Mesothelial cell of epicardium (in vitro differentiated cells): ENCODE measurements around the gene IL17RB. TPM values are rescaled to one million over a fixed set of nuclear protein-coding genes. Genes with fewer than 3 reads are reported as not detected.

Experiments used
- DNase-seq, 2 experiments: peaks; one replicate each; pipeline ENCODE4 v3.0.0; 2021; ENCODE audit warnings: low spot score in 2 of 2; ENCODE audit not compliant: unreplicated experiment in 2 of 2
- H3K27ac Mint-ChIP-seq: 2 replicates; pipeline ENCODE4 v1.8.0; 2021; ENCODE audit warnings: mixed read lengths
- H3K27me3 Mint-ChIP-seq: 2 replicates; pipeline ENCODE4 v1.8.0; 2021; ENCODE audit warnings: low read depth, mixed read lengths
- H3K36me3 Mint-ChIP-seq: 2 replicates; pipeline ENCODE4 v1.8.0; 2021; ENCODE audit warnings: mixed read lengths
- H3K4me1 Mint-ChIP-seq: 2 replicates; pipeline ENCODE4 v1.8.0; 2021; ENCODE audit warnings: mixed read lengths
- H3K4me3 Mint-ChIP-seq: 2 replicates; pipeline ENCODE4 v1.8.0; 2021; ENCODE audit warnings: mild to moderate bottlenecking, moderate library complexity, mixed read lengths
- H3K9me3 Mint-ChIP-seq: 2 replicates; pipeline ENCODE4 v1.8.0; 2021; ENCODE audit warnings: mixed read lengths
- CTCF ChIP-seq: fragments of 200-600 bp; sonication (generic); IDR thresholded peaks from one replicate; pipeline ENCODE4 v1.5.0; 2021; ENCODE audit warnings: antibody characterized with exemption; ENCODE audit not compliant: unreplicated experiment
- total RNA-seq: library from RNA; stranded (reverse); gene quantifications from 3 replicates; pipeline ENCODE4 v1.2.1, GENCODE V29; 2021

The IL17RB gene
- total RNA-seq, 1 donor from 2014 or later, result 1.4 TPM

- no peak for DNase-seq
- no peak overlapping the region for H3K4me3 Mint-ChIP-seq
- TF ChIP-seq CTCF, result no peak
- H3K4me1 Mint-ChIP-seq, result no peaks in the 10 kb centered on the region
- no peaks in the 10 kb centered on the region for H3K36me3 Mint-ChIP-seq
- H3K27ac Mint-ChIP-seq, result no peak overlapping the region
- no peaks in the 10 kb centered on the region for H3K9me3 Mint-ChIP-seq
- H3K27me3 Mint-ChIP-seq, result no peaks in the 10 kb centered on the region
These were observed 16.8 kb upstream of the IL17RB start for GRCh38 chr3:53829605-53830004.

GRCh38 chr3:53830944-53831343, 15.4 kb upstream of the IL17RB start:
- Mint-ChIP-seq H3K27me3 (no peaks in the 10 kb centered on the region), H3K9me3 (no peaks in the 10 kb centered on the region), H3K27ac (no peak overlapping the region), H3K36me3 (no peaks in the 10 kb centered on the region), H3K4me3 (no peak overlapping the region), H3K4me1 (no peaks in the 10 kb centered on the region)
- TF ChIP-seq CTCF, result no peak
- no peak for DNase-seq

GRCh38 chr3:53833053-53833645, 13.2 kb upstream of the IL17RB start:
- no peaks in the 10 kb centered on the region for H3K9me3 Mint-ChIP-seq
- no peaks in the 10 kb centered on the region for H3K27me3 Mint-ChIP-seq
- H3K36me3 Mint-ChIP-seq, result no peaks in the 10 kb centered on the region
- no peak overlapping the region for H3K4me3 Mint-ChIP-seq
- DNase-seq, result no peak
- no peaks in the 10 kb centered on the region for H3K4me1 Mint-ChIP-seq
- no peak overlapping the region for H3K27ac Mint-ChIP-seq
- TF ChIP-seq CTCF, result no peak

DNA sequence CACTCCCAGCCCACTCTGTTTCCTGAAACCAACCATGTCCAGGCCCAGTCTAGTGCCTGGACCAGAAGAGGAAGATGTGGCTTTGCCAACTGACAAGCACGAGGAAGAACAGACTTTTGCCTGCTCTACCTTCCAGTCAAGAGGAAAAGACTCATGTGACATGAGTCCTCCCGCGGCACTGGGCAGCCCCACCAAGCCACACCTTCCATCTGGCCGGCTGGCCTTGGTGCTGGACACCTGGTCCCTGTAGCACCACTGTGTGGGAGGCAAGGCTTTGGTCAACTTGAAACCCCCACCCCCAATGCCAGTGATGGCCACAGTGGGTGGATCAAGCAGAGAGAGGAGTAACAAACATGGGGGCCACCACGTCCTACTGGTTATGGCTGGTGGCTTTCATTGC, 12.7 kb upstream of the IL17RB start:
- no peaks in the 10 kb centered on the region for H3K36me3 Mint-ChIP-seq
- no peak for TF ChIP-seq CTCF

GRCh38 chr3:53834429-53835095, 11.8 kb upstream of the IL17RB start:
- Mint-ChIP-seq H3K36me3 (no peaks in the 10 kb centered on the region), H3K27me3 (no peaks in the 10 kb centered on the region), H3K4me3 (no peak overlapping the region), H3K4me1 (no peaks in the 10 kb centered on the region), H3K9me3 (no peaks in the 10 kb centered on the region), H3K27ac (no peak overlapping the region)
- DNase-seq, result no peak
- no peak for TF ChIP-seq CTCF

More for the DNA sequence above, 12.7 kb upstream of the IL17RB start:
- no peaks in the 10 kb centered on the region for H3K27me3 Mint-ChIP-seq
- no peak overlapping the region for H3K4me3 Mint-ChIP-seq
- H3K27ac Mint-ChIP-seq, result no peak overlapping the region
- no peaks in the 10 kb centered on the region for H3K4me1 Mint-ChIP-seq
- H3K9me3 Mint-ChIP-seq, result no peaks in the 10 kb centered on the region
- no peak for DNase-seq
